Liver (tissue), 9 donors: ENCODE measurements around the gene ITGA8. TPM values are rescaled to one million over a fixed set of nuclear protein-coding genes. Genes with fewer than 3 reads are reported as not detected.

Source experiments
- DNase-seq: peaks from one replicate; pipeline ENCODE4 v3.0.0-alpha.2; 2017; ENCODE audit warnings: low spot score
- H3K27ac ChIP-seq, 2 donors: one replicate each; pipeline ENCODE4 v1.7.0; 2013; ENCODE audit warnings: inconsistent platforms in 2 of 2, low read length in 2 of 2, control low read depth in 1 of 2, low read depth in 1 of 2, mild to moderate bottlenecking in 1 of 2
- H3K27me3 ChIP-seq, 4 donors: one replicate each; pipeline versions ENCODE4 v1.6.1 to v1.7.0; 2013; ENCODE audit warnings: low read length in 3 of 4, inconsistent platforms in 1 of 4, mild to moderate bottlenecking in 1 of 4, moderate library complexity in 1 of 4; ENCODE audit not compliant: control insufficient read depth in 4 of 4, insufficient read depth in 4 of 4
- H3K36me3 ChIP-seq, 4 donors: one replicate each; pipeline versions ENCODE4 v1.6.1 to v1.7.0; 2013; ENCODE audit warnings: low read length in 3 of 4, mild to moderate bottlenecking in 3 of 4, low read depth in 1 of 4, moderate library complexity in 1 of 4; ENCODE audit not compliant: control insufficient read depth in 4 of 4, insufficient read depth in 3 of 4
- H3K4me1 ChIP-seq, 4 donors: one replicate each; pipeline versions ENCODE4 v1.6.1 to v1.7.0; 2013; ENCODE audit warnings: low read length in 3 of 4, mild to moderate bottlenecking in 3 of 4, moderate library complexity in 1 of 4; ENCODE audit not compliant: control insufficient read depth in 4 of 4, insufficient read depth in 4 of 4
- H3K4me3 ChIP-seq, 3 donors: one replicate each; pipeline versions ENCODE4 v1.6.1 to v1.7.0; 2013; ENCODE audit warnings: low read length in 3 of 3, control low read depth in 1 of 3, low read depth in 1 of 3, mild to moderate bottlenecking in 1 of 3
- H3K9ac ChIP-seq, 2 donors: one replicate each; pipeline ENCODE4 v1.7.0; 2013; ENCODE audit warnings: low read length in 2 of 2, mild to moderate bottlenecking in 2 of 2, moderate library complexity in 2 of 2, control low read depth in 1 of 2, low read depth in 1 of 2
- H3K9me3 ChIP-seq, 4 donors: one replicate each; pipeline versions ENCODE4 v1.6.1 to v1.7.0; 2013; ENCODE audit warnings: low read length in 3 of 4; ENCODE audit not compliant: control insufficient read depth in 4 of 4
- CTCF ChIP-seq: fragments of 150-350 bp; IDR thresholded peaks from 2 replicates; pipeline ENCODE4 v1.5.1; 2017; ENCODE audit warnings: improper control_type of control experiment, low read depth, low read length; ENCODE audit not compliant: missing input control
- EGR1 ChIP-seq, 2 donors: IDR thresholded peaks; 2 replicates each; pipeline ENCODE4 v1.6.1; 2016 to 2018; ENCODE audit warnings: antibody characterized with exemption in 2 of 2, low read depth in 2 of 2
- FOXA1 ChIP-seq: IDR thresholded peaks from 2 replicates; pipeline ENCODE4 v1.6.1; 2016; ENCODE audit warnings: antibody characterized with exemption
- GABPA ChIP-seq, 2 donors: IDR thresholded peaks in 1 of 2; conservative IDR thresholded peaks in 1 of 2; 2 replicates each; pipeline ENCODE4 v1.6.1; 2016; ENCODE audit warnings: antibody characterized with exemption in 2 of 2, mild to moderate bottlenecking in 1 of 2, moderate library complexity in 1 of 2
- HNF4A ChIP-seq, 2 donors: conservative IDR thresholded peaks; 2 replicates each; pipeline ENCODE4 v1.6.1; 2016; ENCODE audit warnings: antibody characterized with exemption in 2 of 2, mild to moderate bottlenecking in 2 of 2
- HNF4G ChIP-seq: IDR thresholded peaks from 2 replicates; pipeline ENCODE4 v1.6.1; 2016; ENCODE audit warnings: antibody characterized with exemption
- JUND ChIP-seq, 2 donors: IDR thresholded peaks; 2 replicates each; pipeline ENCODE4 v1.6.1; 2016; ENCODE audit warnings: antibody characterized with exemption in 2 of 2
- NR2F2 ChIP-seq: IDR thresholded peaks from 2 replicates; pipeline ENCODE4 v1.6.1; 2016; ENCODE audit warnings: antibody characterized with exemption
- RAD21 ChIP-seq, 2 donors: IDR thresholded peaks; 2 replicates each; pipeline ENCODE4 v1.6.1; 2016; ENCODE audit warnings: antibody characterized with exemption in 2 of 2, mild to moderate bottlenecking in 2 of 2
- RXRA ChIP-seq, 2 donors: IDR thresholded peaks; 2 replicates each; pipeline ENCODE4 v1.6.1; 2017 to 2018; ENCODE audit warnings: antibody characterized with exemption in 2 of 2, mild to moderate bottlenecking in 1 of 2
- SP1 ChIP-seq: IDR thresholded peaks from 2 replicates; pipeline ENCODE4 v1.6.1; 2018; ENCODE audit warnings: antibody characterized with exemption, mild to moderate bottlenecking
- TAF1 ChIP-seq: conservative IDR thresholded peaks from 2 replicates; pipeline ENCODE4 v1.6.1; 2016; ENCODE audit warnings: antibody characterized with exemption, mild to moderate bottlenecking
- YY1 ChIP-seq: IDR thresholded peaks from 2 replicates; pipeline ENCODE4 v1.6.1; 2016; ENCODE audit warnings: antibody characterized with exemption, mild to moderate bottlenecking
- whole genome bisulfite sequencing: extraction: QIAGEN DNeasy Blood & Tissue Kit; methylation state at CpG from one replicate; pipeline ENCODE4 v1.1.7; 2013; 5-methylcytosine and 5-hydroxymethylcytosine counted together
- polyA plus RNA-seq, 2 donors: library from polyadenylated mRNA; stranded (reverse) in 1 of 2; unstranded in 1 of 2; fragments of 200-250 nt in 1 of 2; fragments of >200 nt in 1 of 2; fragmentation: Nextera tagmentation in 1 of 2; extraction: Ambion mirVana in 1 of 2; gene quantifications; one replicate each; pipeline versions ENCODE4 v1.2.1 to v1.2.3, GENCODE V29; 2013 to 2015
- total RNA-seq, 2 donors: library from RNA; depleted of rRNA; stranded (reverse); fragments of >200 nt; gene quantifications; one replicate each; pipeline ENCODE4 v1.2.3, GENCODE V29; 2014
- TF ChIP-seq, protein P1 (sequence below): IDR thresholded peaks from 2 replicates; pipeline ENCODE4 v1.6.1; 2016; ENCODE audit warnings: antibody characterized with exemption
- TF ChIP-seq, protein P2 (sequence below): IDR thresholded peaks from 2 replicates; pipeline ENCODE4 v1.6.1; 2016; ENCODE audit warnings: antibody characterized with exemption
- TF ChIP-seq, protein P3 (sequence below): IDR thresholded peaks from 2 replicates; pipeline ENCODE4 v1.6.1; 2016; ENCODE audit warnings: antibody characterized with exemption, mild to moderate bottlenecking
- TF ChIP-seq, protein P4 (sequence below): IDR thresholded peaks from 2 replicates; pipeline ENCODE4 v1.6.1; 2016; ENCODE audit warnings: antibody characterized with exemption
- donor health status: healthy.
- donor health status: healthy.
- donor health status: healthy.
- donor health status: healthy.
- donor health status: healthy.

Gene ITGA8
- total and polyA plus RNA-seq, 4 donors = 0.06 to 1.0 (median 0.60) TPM

DNA sequence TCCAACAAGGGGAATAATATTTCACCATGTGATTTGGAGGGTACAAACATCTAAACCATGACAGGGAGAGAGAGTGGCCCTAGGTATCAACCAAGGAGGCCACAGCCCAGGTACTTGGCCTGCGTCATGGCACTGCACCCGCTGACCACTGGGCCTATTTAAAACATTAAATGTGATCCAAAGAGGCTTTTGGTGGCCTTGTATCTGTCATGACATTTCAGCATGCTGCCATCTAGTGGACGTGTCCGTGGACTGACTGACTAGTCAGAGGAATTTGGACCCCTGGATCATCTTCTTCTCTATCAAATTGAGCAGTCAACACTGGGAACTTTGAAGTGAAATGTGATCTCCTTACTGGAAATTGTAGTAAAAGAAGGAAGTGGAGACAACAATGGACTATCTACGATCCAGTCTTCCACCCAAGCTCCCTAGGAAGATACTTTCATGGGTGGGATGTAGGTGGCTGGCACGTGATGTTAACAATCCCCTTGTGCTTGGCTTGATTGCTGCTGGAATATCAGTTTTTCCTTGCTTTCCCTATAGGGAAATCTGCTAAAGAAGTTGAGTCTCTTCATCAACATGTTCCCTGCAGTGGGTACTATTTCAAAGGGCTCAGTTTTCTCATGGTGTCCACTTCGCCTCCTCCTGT is 24.6 kb upstream of the ITGA8 start:
- no peak overlapping the region for H3K9ac ChIP-seq
- no peaks in the 10 kb centered on the region for H3K36me3 ChIP-seq
- TF ChIP-seq, protein P1, sequence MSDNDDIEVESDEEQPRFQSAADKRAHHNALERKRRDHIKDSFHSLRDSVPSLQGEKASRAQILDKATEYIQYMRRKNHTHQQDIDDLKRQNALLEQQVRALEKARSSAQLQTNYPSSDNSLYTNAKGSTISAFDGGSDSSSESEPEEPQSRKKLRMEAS = no peak
- TF ChIP-seq HNF4A (conservative IDR thresholded peaks at IDR 0.05) = peak in 1 of 2 donors; percentile 42
- no peak for TF ChIP-seq SP1
- peak; percentile 47 for TF ChIP-seq CTCF
- TF ChIP-seq GABPA (IDR thresholded peaks at IDR 0.05 in 1 of 2, conservative IDR thresholded peaks at IDR 0.05 in 1 of 2) = no peak
- peak; percentile 53 to 74 for TF ChIP-seq RAD21 (IDR thresholded peaks at IDR 0.05)
- peak; percentile 54 for DNase-seq
- H3K27me3 ChIP-seq = peaks cover 0 to 6% (median 0%) of the 10 kb centered on the region in 4 donors
- H3K4me1 ChIP-seq = no peaks in the 10 kb centered on the region
- WGBS = 36% methylated on average over 7 of the region's 7 CpGs
- H3K9me3 ChIP-seq = no peaks in the 10 kb centered on the region
- no peak overlapping the region for H3K4me3 ChIP-seq
- no peak overlapping the region for H3K27ac ChIP-seq

DNA sequence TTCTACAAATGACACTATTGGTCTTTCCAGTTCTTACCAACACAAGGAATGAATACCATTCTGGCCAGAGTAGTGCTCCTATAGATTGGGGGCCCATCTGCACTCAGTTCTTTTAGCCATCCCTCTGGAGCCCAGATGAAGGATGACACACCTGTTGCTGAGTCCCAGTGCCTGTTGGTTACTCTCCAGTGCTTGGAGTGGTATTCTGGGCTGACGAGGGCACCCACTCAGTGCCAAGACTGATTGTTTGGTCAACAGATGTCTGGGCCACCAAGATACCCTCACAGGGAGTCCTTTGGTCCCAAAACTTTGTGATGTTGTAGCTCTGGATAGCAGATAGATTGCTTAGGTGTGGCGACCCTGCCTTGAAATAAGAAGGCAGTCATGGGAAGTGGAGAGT is 23.7 kb upstream of the ITGA8 start:
- no peak for DNase-seq
- H3K27me3 ChIP-seq = peaks cover 0 to 8% (median 0%) of the 10 kb centered on the region in 4 donors
- no peaks in the 10 kb centered on the region for H3K9me3 ChIP-seq
- no peak overlapping the region for H3K4me3 ChIP-seq
- H3K27ac ChIP-seq = no peak overlapping the region
- TF ChIP-seq, protein P1 = no peak
- TF ChIP-seq GABPA (IDR thresholded peaks at IDR 0.05 in 1 of 2, conservative IDR thresholded peaks at IDR 0.05 in 1 of 2) (no peak), TAF1 (no peak), HNF4A (conservative IDR thresholded peaks at IDR 0.05) (no peak), HNF4G (no peak), NR2F2 (no peak), YY1 (no peak), RXRA (IDR thresholded peaks at IDR 0.05) (no peak), FOXA1 (no peak), RAD21 (IDR thresholded peaks at IDR 0.05) (no peak), EGR1 (IDR thresholded peaks at IDR 0.05; ENCODE audit: low read depth in 2 of 2) (no peak), SP1 (no peak), CTCF (no peak), JUND (IDR thresholded peaks at IDR 0.05) (no peak)
- TF ChIP-seq, protein P2, sequence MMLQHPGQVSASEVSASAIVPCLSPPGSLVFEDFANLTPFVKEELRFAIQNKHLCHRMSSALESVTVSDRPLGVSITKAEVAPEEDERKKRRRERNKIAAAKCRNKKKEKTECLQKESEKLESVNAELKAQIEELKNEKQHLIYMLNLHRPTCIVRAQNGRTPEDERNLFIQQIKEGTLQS = no peak
- TF ChIP-seq, protein P3, sequence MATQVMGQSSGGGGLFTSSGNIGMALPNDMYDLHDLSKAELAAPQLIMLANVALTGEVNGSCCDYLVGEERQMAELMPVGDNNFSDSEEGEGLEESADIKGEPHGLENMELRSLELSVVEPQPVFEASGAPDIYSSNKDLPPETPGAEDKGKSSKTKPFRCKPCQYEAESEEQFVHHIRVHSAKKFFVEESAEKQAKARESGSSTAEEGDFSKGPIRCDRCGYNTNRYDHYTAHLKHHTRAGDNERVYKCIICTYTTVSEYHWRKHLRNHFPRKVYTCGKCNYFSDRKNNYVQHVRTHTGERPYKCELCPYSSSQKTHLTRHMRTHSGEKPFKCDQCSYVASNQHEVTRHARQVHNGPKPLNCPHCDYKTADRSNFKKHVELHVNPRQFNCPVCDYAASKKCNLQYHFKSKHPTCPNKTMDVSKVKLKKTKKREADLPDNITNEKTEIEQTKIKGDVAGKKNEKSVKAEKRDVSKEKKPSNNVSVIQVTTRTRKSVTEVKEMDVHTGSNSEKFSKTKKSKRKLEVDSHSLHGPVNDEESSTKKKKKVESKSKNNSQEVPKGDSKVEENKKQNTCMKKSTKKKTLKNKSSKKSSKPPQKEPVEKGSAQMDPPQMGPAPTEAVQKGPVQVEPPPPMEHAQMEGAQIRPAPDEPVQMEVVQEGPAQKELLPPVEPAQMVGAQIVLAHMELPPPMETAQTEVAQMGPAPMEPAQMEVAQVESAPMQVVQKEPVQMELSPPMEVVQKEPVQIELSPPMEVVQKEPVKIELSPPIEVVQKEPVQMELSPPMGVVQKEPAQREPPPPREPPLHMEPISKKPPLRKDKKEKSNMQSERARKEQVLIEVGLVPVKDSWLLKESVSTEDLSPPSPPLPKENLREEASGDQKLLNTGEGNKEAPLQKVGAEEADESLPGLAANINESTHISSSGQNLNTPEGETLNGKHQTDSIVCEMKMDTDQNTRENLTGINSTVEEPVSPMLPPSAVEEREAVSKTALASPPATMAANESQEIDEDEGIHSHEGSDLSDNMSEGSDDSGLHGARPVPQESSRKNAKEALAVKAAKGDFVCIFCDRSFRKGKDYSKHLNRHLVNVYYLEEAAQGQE = no peak
- TF ChIP-seq, protein P4, sequence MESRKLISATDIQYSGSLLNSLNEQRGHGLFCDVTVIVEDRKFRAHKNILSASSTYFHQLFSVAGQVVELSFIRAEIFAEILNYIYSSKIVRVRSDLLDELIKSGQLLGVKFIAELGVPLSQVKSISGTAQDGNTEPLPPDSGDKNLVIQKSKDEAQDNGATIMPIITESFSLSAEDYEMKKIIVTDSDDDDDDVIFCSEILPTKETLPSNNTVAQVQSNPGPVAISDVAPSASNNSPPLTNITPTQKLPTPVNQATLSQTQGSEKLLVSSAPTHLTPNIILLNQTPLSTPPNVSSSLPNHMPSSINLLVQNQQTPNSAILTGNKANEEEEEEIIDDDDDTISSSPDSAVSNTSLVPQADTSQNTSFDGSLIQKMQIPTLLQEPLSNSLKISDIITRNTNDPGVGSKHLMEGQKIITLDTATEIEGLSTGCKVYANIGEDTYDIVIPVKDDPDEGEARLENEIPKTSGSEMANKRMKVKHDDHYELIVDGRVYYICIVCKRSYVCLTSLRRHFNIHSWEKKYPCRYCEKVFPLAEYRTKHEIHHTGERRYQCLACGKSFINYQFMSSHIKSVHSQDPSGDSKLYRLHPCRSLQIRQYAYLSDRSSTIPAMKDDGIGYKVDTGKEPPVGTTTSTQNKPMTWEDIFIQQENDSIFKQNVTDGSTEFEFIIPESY = no peak
- no peaks in the 10 kb centered on the region for H3K4me1 ChIP-seq
- no peaks in the 10 kb centered on the region for H3K36me3 ChIP-seq
- WGBS = 75% methylated on average over 2 of the region's 2 CpGs
- H3K9ac ChIP-seq = no peak overlapping the region
